ENCODE results near the gene DCBLD2. TPM values are rescaled to one million over a fixed set of nuclear protein-coding genes. Genes with fewer than 3 reads are reported as not detected.
A peak's percentile ranks its signal among the peaks of the same experiment; 100 is the strongest.

Gene DCBLD2
- total and polyA plus RNA-seq, 2 of the 4 experiments (the other 2 are of a cell fraction), result 121 to 196 TPM

- Histone ChIP-seq H3K79me1 (ENCODE audit: low read depth in 1 of 2, low read length in 2 of 2) (peaks cover 16 to 17% of the 10 kb centered on the region in 2 experiments; a peak in 3 of 4 replicates), H3K36me3 (ENCODE audit: control insufficient read depth, insufficient read depth, low read length) (peaks cover 16% of the 10 kb centered on the region), H3K4me2 (ENCODE audit: low read depth, low read length) (no peak overlapping the region), H3K9me3 (ENCODE audit: control insufficient read depth, insufficient read depth, low read length) (no peaks in the 10 kb centered on the region), H2BK120ac (ENCODE audit: low read depth, low read length) (no peak overlapping the region), H2BK20ac (ENCODE audit: low read depth, low read length) (no peak overlapping the region), H4K8ac (ENCODE audit: low read depth in 2 of 2, low read length in 2 of 2) (no peak overlapping the region), H3K14ac (replicated peaks; ENCODE audit: low read depth, low read length) (no peak overlapping the region), H3K27ac (ENCODE audit: insufficient read depth, low read length) (no peak overlapping the region), H2BK15ac (ENCODE audit: low read depth, low read length) (no peak overlapping the region), H4K20me1 (ENCODE audit: insufficient read depth, low read length) (peaks cover 5% of the 10 kb centered on the region; the same call in 1 of the 2 replicates), H3K23ac (ENCODE audit: low read depth, low read length) (no peak overlapping the region), H3K4me1 (ENCODE audit: control insufficient read depth, insufficient read depth, low read length) (peaks cover 4% of the 10 kb centered on the region), H2BK5ac (ENCODE audit: low read depth, low read length, poor library complexity, severe bottlenecking) (no peak overlapping the region), H3K56ac (ENCODE audit: extremely low read depth, insufficient read depth, low read length) (no peak overlapping the region), H3K18ac (ENCODE audit: low read depth, low read length) (no peak overlapping the region), H3K4ac (ENCODE audit: low read depth, low read length) (no peak overlapping the region), H3K27me3 (ENCODE audit: control insufficient read depth, insufficient read depth, low read length) (no peaks in the 10 kb centered on the region), H4K91ac (ENCODE audit: insufficient read depth, low read depth, low read length) (no peak overlapping the region), H3K9me1 (ENCODE audit: insufficient read depth, low read length) (no peaks in the 10 kb centered on the region), H2AFZ (replicated peaks; ENCODE audit: low read length, poor library complexity) (no peak overlapping the region), H4K5ac (ENCODE audit: low read depth, low read length) (no peak overlapping the region), H3K9ac (ENCODE audit: low read depth, low read length) (no peak overlapping the region), H3K4me3 (ENCODE audit: insufficient read depth, low read depth, low read length) (no peak overlapping the region), H2AK5ac (ENCODE audit: low read depth, low read length) (no peak overlapping the region), H2AK9ac (replicated peaks; ENCODE audit: low read depth, low read length, poor library complexity) (no peak overlapping the region)
- in situ Hi-C loops (cut with MboI; ENCODE audit: low sequenced_read_pairs) (loop anchor here (5.0 to 10.0 kb wide), 2 partner anchors 211 to 942 kb away; no protein-coding TSS in a partner anchor), intact Hi-C loops (cut with micrococcal nuclease) (loop anchor here (1.0 kb wide), 2 partner anchors 211 to 216 kb away; no protein-coding TSS in a partner anchor), dilution Hi-C loops (cut with HindIII; ENCODE audit: low sequenced_read_pairs, unreplicated experiment) (no loop called here)
- peak; percentile 50 for DNase-seq
- ChIA-PET CTCF (interaction anchor here (0.6 to 3.2 kb wide), 9 partner anchors 14 to 1028 kb away, joined by 3 to 23 read pairs (median 4); no protein-coding TSS in a partner anchor), POLR2A (ENCODE audit: unreplicated experiment) (no interaction called here)
- ATAC-seq (ENCODE audit: low read depth), result peak; percentile 40; the same call in 1 of the 2 replicates
- BruUV-seq (replicated peaks), result no TSS peak
- TF ChIP-seq RAD21 (IDR thresholded peaks at IDR 0.05; ENCODE audit: low read length) (peak; percentile 58), MXI1 (IDR thresholded peaks at IDR 0.05; ENCODE audit: borderline replicate concordance, low read depth, low read length) (no peak), RFX5 (IDR thresholded peaks at IDR 0.05; ENCODE audit: low read depth, low read length) (no peak), CTCF (conservative IDR thresholded peaks at IDR 0.05; ENCODE audit: low read depth, low read length) (peak; percentile 65), NFE2L2 (IDR thresholded peaks at IDR 0.05; ENCODE audit: low read depth, low read length) (no peak), CEBPB (IDR thresholded peaks at IDR 0.05; ENCODE audit: low read depth, low read length) (no peak), ELK1 (IDR thresholded peaks at IDR 0.05; ENCODE audit: borderline replicate concordance, low read depth, low read length) (no peak), RCOR1 (IDR thresholded peaks at IDR 0.05; ENCODE audit: insufficient replicate concordance, low read length) (no peak), MAZ (IDR thresholded peaks at IDR 0.05; ENCODE audit: borderline replicate concordance, low read depth, low read length) (no peak), SMC3 (IDR thresholded peaks at IDR 0.05; ENCODE audit: low read depth, low read length) (peak; percentile 50)
- WGBS, 2 experiments (ENCODE audit: extremely low coverage in 2 of 2, insufficient read length in 1 of 2), result no CpG with 5 or more reads among the region's 5 CpGs
Observed at GRCh38 chr3:98812851-98813374, 88.6 kb downstream of the DCBLD2 start.
